ENCODE results near the gene NR1D1. TPM values are rescaled to one million over a fixed set of nuclear protein-coding genes. Genes with fewer than 3 reads are reported as not detected.

Gene NR1D1
- total and polyA plus RNA-seq, 2 of the 13 experiments (the other 11 are each of a cell fraction or from before 2014, with no cell fraction given), result 2.1 to 2.7 TPM

DNA sequence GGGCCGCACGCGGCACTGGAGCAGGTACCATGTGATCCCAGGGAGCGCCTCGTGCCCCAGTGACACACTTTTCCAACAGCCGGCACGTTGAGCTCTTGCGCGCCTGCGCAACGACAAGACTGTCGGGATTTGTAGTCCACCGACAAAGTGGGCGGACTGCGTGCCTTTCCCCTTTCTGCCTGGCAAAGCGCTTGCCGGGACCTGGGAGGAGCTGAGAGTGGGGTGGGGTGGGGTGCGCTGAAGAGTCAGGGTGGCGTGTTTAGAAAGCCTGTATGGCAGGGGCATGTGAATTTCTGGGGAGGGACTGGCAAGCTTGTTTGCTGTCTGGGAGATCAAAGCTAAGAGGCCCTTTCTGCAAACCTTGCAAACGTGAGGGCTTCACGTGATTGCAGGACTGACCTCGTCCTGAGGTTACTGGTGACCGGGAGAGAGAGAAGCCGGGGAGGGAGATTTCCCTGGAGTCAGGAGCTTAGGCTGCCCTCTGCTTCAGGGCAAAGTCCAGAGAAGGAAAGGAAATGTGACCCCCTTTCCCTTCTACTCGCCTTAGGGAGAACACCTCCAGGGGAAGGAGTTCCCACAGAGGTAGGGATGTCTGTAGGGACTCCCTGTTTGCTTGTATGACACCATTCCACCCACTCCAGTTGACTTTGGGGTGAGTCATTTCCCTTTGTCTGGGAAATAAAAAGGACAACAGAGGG is 429 bp upstream of the NR1D1 start (continued):
- TF ChIP-seq LRRFIP1 (CRISPR knock-in tag; conservative IDR thresholded peaks at IDR 0.05), result no peak
- peak; percentile 91 for TF ChIP-seq USF2 (IDR thresholded peaks at IDR 0.05; ENCODE audit: low read depth, low read length)
- TF ChIP-seq USF2 (CRISPR knock-in tag; IDR thresholded peaks at IDR 0.05; ENCODE audit: borderline replicate concordance), result peak; percentile 95
- peak; percentile 91 for TF ChIP-seq RAD51 (IDR thresholded peaks at IDR 0.05; ENCODE audit: borderline replicate concordance)
- TF ChIP-seq ZNF430 (CRISPR knock-in tag; IDR thresholded peaks at IDR 0.05), result peak; percentile 96
- TF ChIP-seq U2AF2 (IDR thresholded peaks at IDR 0.05; ENCODE audit: low read depth, low read length), result no peak
- no peak; the same call in 1 of the 2 replicates for TF ChIP-seq MTF2 (CRISPR knock-in tag; IDR thresholded peaks at IDR 0.05; ENCODE audit: borderline replicate concordance)
- TF ChIP-seq, protein P1, sequence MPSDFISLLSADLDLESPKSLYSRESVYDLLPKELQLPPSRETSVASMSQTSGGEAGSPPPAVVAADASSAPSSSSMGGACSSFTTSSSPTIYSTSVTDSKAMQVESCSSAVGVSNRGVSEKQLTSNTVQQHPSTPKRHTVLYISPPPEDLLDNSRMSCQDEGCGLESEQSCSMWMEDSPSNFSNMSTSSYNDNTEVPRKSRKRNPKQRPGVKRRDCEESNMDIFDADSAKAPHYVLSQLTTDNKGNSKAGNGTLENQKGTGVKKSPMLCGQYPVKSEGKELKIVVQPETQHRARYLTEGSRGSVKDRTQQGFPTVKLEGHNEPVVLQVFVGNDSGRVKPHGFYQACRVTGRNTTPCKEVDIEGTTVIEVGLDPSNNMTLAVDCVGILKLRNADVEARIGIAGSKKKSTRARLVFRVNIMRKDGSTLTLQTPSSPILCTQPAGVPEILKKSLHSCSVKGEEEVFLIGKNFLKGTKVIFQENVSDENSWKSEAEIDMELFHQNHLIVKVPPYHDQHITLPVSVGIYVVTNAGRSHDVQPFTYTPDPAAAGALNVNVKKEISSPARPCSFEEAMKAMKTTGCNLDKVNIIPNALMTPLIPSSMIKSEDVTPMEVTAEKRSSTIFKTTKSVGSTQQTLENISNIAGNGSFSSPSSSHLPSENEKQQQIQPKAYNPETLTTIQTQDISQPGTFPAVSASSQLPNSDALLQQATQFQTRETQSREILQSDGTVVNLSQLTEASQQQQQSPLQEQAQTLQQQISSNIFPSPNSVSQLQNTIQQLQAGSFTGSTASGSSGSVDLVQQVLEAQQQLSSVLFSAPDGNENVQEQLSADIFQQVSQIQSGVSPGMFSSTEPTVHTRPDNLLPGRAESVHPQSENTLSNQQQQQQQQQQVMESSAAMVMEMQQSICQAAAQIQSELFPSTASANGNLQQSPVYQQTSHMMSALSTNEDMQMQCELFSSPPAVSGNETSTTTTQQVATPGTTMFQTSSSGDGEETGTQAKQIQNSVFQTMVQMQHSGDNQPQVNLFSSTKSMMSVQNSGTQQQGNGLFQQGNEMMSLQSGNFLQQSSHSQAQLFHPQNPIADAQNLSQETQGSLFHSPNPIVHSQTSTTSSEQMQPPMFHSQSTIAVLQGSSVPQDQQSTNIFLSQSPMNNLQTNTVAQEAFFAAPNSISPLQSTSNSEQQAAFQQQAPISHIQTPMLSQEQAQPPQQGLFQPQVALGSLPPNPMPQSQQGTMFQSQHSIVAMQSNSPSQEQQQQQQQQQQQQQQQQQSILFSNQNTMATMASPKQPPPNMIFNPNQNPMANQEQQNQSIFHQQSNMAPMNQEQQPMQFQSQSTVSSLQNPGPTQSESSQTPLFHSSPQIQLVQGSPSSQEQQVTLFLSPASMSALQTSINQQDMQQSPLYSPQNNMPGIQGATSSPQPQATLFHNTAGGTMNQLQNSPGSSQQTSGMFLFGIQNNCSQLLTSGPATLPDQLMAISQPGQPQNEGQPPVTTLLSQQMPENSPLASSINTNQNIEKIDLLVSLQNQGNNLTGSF (CRISPR knock-in tag; IDR thresholded peaks at IDR 0.05), result peak; percentile 99
- TF ChIP-seq PTBP1 (IDR thresholded peaks at IDR 0.05; ENCODE audit: low read depth, low read length, poor library complexity, severe bottlenecking), result peak; percentile 49
- TF ChIP-seq ZNF773 (CRISPR knock-in tag; IDR thresholded peaks at IDR 0.05; ENCODE audit: borderline replicate concordance), result peak; percentile 94
- peak; percentile 100 for TF ChIP-seq NFKB2 (CRISPR knock-in tag; IDR thresholded peaks at IDR 0.05; ENCODE audit: borderline replicate concordance)
- TF ChIP-seq FOXP4 (CRISPR knock-in tag; IDR thresholded peaks at IDR 0.05), result peak; percentile 93
- TF ChIP-seq ZNF101 (CRISPR knock-in tag; IDR thresholded peaks at IDR 0.05; ENCODE audit: borderline replicate concordance, low read depth), result peak; percentile 99; the same call in 1 of the 2 replicates
- peak; percentile 98 for TF ChIP-seq ZBTB3 (CRISPR knock-in tag; IDR thresholded peaks at IDR 0.05; ENCODE audit: borderline replicate concordance, low read depth)
- no peak; the same call in 1 of the 2 replicates for TF ChIP-seq NFE2L2 (IDR thresholded peaks at IDR 0.05; ENCODE audit: low read length)
- TF ChIP-seq ZNF335 (CRISPR knock-in tag; IDR thresholded peaks at IDR 0.05), result peak; percentile 65; the same call in 1 of the 2 replicates
- TF ChIP-seq XBP1 (CRISPR knock-in tag; IDR thresholded peaks at IDR 0.05), result peak; percentile 79; the same call in 1 of the 2 replicates
